Neural cell (in vitro differentiated cells): Measurements from ENCODE around the gene CDCA5. TPM values are rescaled to one million over a fixed set of nuclear protein-coding genes. Genes with fewer than 3 reads are reported as not detected.

ENCODE experiments used
- H2AFZ ChIP-seq: fragments of 200-600, 300-800 bp; sonication (generic), shearing (Covaris generic); 2 replicates; pipeline ENCODE4 v1.6.0; 2014; ENCODE audit warnings: low read depth, mild to moderate bottlenecking, antibody characterized with exemption, low read length, moderate library complexity
- H3F3A ChIP-seq: fragments of 200-600 bp; shearing (Covaris generic); 2 replicates; pipeline ENCODE4 v1.6.1; 2016; ENCODE audit warnings: mild to moderate bottlenecking, moderate library complexity, mixed read lengths, antibody characterized with exemption, low read length; ENCODE audit not compliant: insufficient read depth, poor library complexity, severe bottlenecking
- H3K27ac ChIP-seq: fragments of 200-600, 300-800 bp; sonication (generic), shearing (Covaris generic); 2 replicates; pipeline ENCODE4 v1.5.1; 2014; ENCODE audit warnings: mild to moderate bottlenecking, low read length, moderate library complexity
- H3K27me3 ChIP-seq: fragments of 300-800, 200-600 bp; sonication (generic), shearing (Covaris generic); 2 replicates; pipeline ENCODE4 v1.6.0; 2014; ENCODE audit warnings: mild to moderate bottlenecking, low read depth, low read length, moderate library complexity; ENCODE audit not compliant: insufficient read depth
- H3K36me3 ChIP-seq: fragments of 300-800, 200-600 bp; sonication (generic), shearing (Covaris generic); 2 replicates; pipeline ENCODE4 v1.5.1; 2014; ENCODE audit warnings: mild to moderate bottlenecking, antibody characterized with exemption, low read length, moderate library complexity; ENCODE audit not compliant: insufficient read depth
- H3K4me2 ChIP-seq: fragments of 300-800, 200-600 bp; sonication (generic), shearing (Covaris generic); 2 replicates; pipeline ENCODE4 v1.6.0; 2014; ENCODE audit warnings: mild to moderate bottlenecking, low read length
- H3K4me3 ChIP-seq: fragments of 300-800, 200-600 bp; sonication (generic), shearing (Covaris generic); 2 replicates; pipeline ENCODE4 v1.5.1; 2014; ENCODE audit warnings: mild to moderate bottlenecking, low read length, moderate library complexity
- H3K79me2 ChIP-seq: fragments of 200-600 bp; shearing (Covaris generic); replicated peaks from 2 replicates; pipeline ENCODE4 v1.6.0; 2014; ENCODE audit warnings: mild to moderate bottlenecking, low read length, moderate library complexity; ENCODE audit not compliant: insufficient read depth
- H3K9ac ChIP-seq: fragments of 300-800, 200-600 bp; sonication (generic), shearing (Covaris generic); 2 replicates; pipeline ENCODE4 v1.6.1; 2016; ENCODE audit warnings: mild to moderate bottlenecking, low read length, mixed read lengths
- H3K9me2 ChIP-seq: fragments of 200-600 bp; shearing (Covaris generic); 2 replicates; pipeline ENCODE4 v1.6.1; 2016; ENCODE audit warnings: mild to moderate bottlenecking, low read length, mixed read lengths; ENCODE audit not compliant: insufficient read depth
- H3K9me3 ChIP-seq: fragments of 200-600, 300-800 bp; sonication (generic), shearing (Covaris generic); 2 replicates; pipeline ENCODE4 v1.6.1; 2016; ENCODE audit warnings: mild to moderate bottlenecking, mixed run types, low read length, moderate library complexity, mixed read lengths
- H4K20me1 ChIP-seq: fragments of 200-600 bp; shearing (Covaris generic); 2 replicates; pipeline ENCODE4 v1.6.1; 2016; ENCODE audit warnings: mild to moderate bottlenecking, mixed run types; ENCODE audit not compliant: insufficient read depth
- EP300 ChIP-seq: fragments of 450-650 bp; conservative IDR thresholded peaks from 2 replicates; pipeline ENCODE4 v1.6.1; 2014; ENCODE audit warnings: antibody characterized with exemption, mild to moderate bottlenecking, moderate library complexity; ENCODE audit not compliant: poor library complexity, severe bottlenecking
- EZH2 ChIP-seq: fragments of 200-600, 300-800 bp; shearing (Covaris generic), sonication (generic); IDR thresholded peaks from 2 replicates; pipeline ENCODE4 v1.6.1; 2014; ENCODE audit warnings: antibody characterized with exemption, low read length, borderline replicate concordance, mild to moderate bottlenecking; ENCODE audit not compliant: insufficient read depth, poor library complexity, severe bottlenecking
- MXI1 ChIP-seq: fragments of 450-650 bp; conservative IDR thresholded peaks from 2 replicates; pipeline ENCODE4 v1.6.1; 2014; ENCODE audit warnings: antibody characterized with exemption, mild to moderate bottlenecking; ENCODE audit not compliant: poor library complexity, severe bottlenecking
- POLR2AphosphoS5 ChIP-seq: IDR thresholded peaks from 2 replicates; pipeline ENCODE4 v1.6.1; 2012
- RAD21 ChIP-seq: fragments of 450-650 bp; conservative IDR thresholded peaks from 2 replicates; pipeline ENCODE4 v1.6.1; 2014; ENCODE audit warnings: antibody characterized with exemption, mild to moderate bottlenecking, moderate library complexity
- SMC3 ChIP-seq: fragments of 450-650 bp; conservative IDR thresholded peaks from 2 replicates; pipeline ENCODE4 v1.6.1; 2014; ENCODE audit warnings: antibody characterized with exemption, mild to moderate bottlenecking, moderate library complexity; ENCODE audit not compliant: poor library complexity
- TAF1 ChIP-seq: IDR thresholded peaks from 2 replicates; pipeline ENCODE4 v1.6.1; 2012; ENCODE audit warnings: low read depth
- polyA plus RNA-seq: library from polyadenylated mRNA; depleted of rRNA; stranded (reverse); fragments of >200 nt; gene quantifications from 2 replicates; pipeline ENCODE4 v1.2.3, GENCODE V29; 2014
- TF ChIP-seq, protein P1 (sequence below): fragments of 450-650 bp; IDR thresholded peaks from 2 replicates; pipeline ENCODE4 v1.5.1; 2014; ENCODE audit warnings: antibody characterized with exemption, mild to moderate bottlenecking, moderate library complexity; ENCODE audit not compliant: poor library complexity, severe bottlenecking
- TF ChIP-seq, protein P2 (sequence below): IDR thresholded peaks from 2 replicates; pipeline ENCODE4 v1.6.1; 2012; ENCODE audit warnings: borderline replicate concordance

Gene CDCA5
- polyA plus RNA-seq, 1 donor from 2014 or later: 2.3 TPM

DNA sequence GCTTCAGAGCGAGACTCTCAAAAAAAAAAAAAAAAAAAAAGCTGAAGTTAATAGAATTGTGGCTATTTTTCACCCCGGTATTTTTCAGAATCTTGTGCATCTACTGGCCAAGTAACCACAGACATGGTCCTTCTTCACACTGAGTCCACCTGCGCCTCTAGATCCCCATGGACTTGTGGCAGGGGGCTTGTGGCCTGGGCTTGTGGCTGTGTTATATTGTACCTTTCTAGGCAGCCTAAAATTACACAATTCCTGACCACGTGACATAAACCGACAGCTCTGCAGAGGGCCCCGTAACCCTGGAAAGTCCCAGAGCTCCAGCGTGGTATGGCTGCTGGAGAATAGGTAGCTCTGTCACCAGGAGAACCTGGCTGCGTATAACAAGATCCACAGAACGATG lies 14.6 kb downstream of the CDCA5 start:
- no peaks in the 10 kb centered on the region for H3K79me2 ChIP-seq
- H3K9ac ChIP-seq: no peak overlapping the region
- H3K27me3 ChIP-seq: no peaks in the 10 kb centered on the region
- no peaks in the 10 kb centered on the region for H3F3A ChIP-seq
- no peaks in the 10 kb centered on the region for H4K20me1 ChIP-seq
- H3K4me3 ChIP-seq: no peak overlapping the region
- no peak overlapping the region for H3K4me2 ChIP-seq
- H3K36me3 ChIP-seq: no peaks in the 10 kb centered on the region
- H3K9me2 ChIP-seq: no peaks in the 10 kb centered on the region
- TF ChIP-seq, protein P1, sequence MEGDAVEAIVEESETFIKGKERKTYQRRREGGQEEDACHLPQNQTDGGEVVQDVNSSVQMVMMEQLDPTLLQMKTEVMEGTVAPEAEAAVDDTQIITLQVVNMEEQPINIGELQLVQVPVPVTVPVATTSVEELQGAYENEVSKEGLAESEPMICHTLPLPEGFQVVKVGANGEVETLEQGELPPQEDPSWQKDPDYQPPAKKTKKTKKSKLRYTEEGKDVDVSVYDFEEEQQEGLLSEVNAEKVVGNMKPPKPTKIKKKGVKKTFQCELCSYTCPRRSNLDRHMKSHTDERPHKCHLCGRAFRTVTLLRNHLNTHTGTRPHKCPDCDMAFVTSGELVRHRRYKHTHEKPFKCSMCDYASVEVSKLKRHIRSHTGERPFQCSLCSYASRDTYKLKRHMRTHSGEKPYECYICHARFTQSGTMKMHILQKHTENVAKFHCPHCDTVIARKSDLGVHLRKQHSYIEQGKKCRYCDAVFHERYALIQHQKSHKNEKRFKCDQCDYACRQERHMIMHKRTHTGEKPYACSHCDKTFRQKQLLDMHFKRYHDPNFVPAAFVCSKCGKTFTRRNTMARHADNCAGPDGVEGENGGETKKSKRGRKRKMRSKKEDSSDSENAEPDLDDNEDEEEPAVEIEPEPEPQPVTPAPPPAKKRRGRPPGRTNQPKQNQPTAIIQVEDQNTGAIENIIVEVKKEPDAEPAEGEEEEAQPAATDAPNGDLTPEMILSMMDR: no peak
- TF ChIP-seq MXI1 (no peak), SMC3 (no peak), POLR2AphosphoS5 (no peak), TAF1 (no peak), RAD21 (no peak), EZH2 (no peak), EP300 (no peak)
- TF ChIP-seq, protein P2, sequence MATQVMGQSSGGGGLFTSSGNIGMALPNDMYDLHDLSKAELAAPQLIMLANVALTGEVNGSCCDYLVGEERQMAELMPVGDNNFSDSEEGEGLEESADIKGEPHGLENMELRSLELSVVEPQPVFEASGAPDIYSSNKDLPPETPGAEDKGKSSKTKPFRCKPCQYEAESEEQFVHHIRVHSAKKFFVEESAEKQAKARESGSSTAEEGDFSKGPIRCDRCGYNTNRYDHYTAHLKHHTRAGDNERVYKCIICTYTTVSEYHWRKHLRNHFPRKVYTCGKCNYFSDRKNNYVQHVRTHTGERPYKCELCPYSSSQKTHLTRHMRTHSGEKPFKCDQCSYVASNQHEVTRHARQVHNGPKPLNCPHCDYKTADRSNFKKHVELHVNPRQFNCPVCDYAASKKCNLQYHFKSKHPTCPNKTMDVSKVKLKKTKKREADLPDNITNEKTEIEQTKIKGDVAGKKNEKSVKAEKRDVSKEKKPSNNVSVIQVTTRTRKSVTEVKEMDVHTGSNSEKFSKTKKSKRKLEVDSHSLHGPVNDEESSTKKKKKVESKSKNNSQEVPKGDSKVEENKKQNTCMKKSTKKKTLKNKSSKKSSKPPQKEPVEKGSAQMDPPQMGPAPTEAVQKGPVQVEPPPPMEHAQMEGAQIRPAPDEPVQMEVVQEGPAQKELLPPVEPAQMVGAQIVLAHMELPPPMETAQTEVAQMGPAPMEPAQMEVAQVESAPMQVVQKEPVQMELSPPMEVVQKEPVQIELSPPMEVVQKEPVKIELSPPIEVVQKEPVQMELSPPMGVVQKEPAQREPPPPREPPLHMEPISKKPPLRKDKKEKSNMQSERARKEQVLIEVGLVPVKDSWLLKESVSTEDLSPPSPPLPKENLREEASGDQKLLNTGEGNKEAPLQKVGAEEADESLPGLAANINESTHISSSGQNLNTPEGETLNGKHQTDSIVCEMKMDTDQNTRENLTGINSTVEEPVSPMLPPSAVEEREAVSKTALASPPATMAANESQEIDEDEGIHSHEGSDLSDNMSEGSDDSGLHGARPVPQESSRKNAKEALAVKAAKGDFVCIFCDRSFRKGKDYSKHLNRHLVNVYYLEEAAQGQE: no peak
- H3K9me3 ChIP-seq: no peaks in the 10 kb centered on the region
- H3K27ac ChIP-seq: no peak overlapping the region
- no peak overlapping the region for H2AFZ ChIP-seq

DNA sequence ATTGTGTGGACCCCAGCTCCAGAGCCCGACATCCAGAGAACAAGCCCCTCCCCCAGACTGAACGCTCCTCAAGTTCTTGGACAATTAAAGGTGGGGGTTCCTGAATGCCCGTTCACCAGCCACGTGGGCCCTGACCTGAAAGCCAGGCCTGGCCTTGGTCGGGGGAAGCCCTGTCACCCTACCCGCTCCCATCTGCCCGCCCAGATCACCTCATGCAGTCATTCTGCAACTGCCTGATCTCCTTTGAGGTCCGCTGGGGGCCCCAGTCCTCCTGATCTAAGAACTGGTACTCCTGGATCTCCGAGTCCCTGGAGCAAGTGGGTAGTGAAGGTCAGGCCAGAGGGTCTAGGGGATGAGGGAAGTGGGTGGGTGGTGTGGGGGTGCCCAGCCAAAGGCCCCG lies 16.4 kb downstream of the CDCA5 start:
- Histone ChIP-seq H3K27me3 (no peaks in the 10 kb centered on the region), H4K20me1 (no peaks in the 10 kb centered on the region), H3K36me3 (no peaks in the 10 kb centered on the region), H3K4me2 (no peak overlapping the region), H3K9ac (no peak overlapping the region), H3K79me2 (no peaks in the 10 kb centered on the region), H3K4me3 (no peak overlapping the region), H3K27ac (no peak overlapping the region), H3K9me3 (no peaks in the 10 kb centered on the region), H2AFZ (no peak overlapping the region), H3K9me2 (no peaks in the 10 kb centered on the region), H3F3A (no peaks in the 10 kb centered on the region)
- TF ChIP-seq TAF1 (no peak), EZH2 (no peak), RAD21 (no peak), SMC3 (no peak), MXI1 (no peak), EP300 (no peak), POLR2AphosphoS5 (no peak)
- TF ChIP-seq, protein P1: no peak
- TF ChIP-seq, protein P2: no peak
